ENCODE measurements around the gene ZDHHC5. TPM values are rescaled to one million over a fixed set of nuclear protein-coding genes. Genes with fewer than 3 reads are reported as not detected.
A peak's percentile ranks its signal among the peaks of the same experiment; 100 is the strongest.
"Not testable (repeated sequence)": the region's sequence is repeated elsewhere in the genome, so short reads cannot be mapped to it uniquely, and the experiment has no call there.

The ZDHHC5 gene
- polyA plus RNA-seq, 1 donor = 31.0 TPM

GRCh38 chr11:57644748-57645688 is 22.9 kb upstream of the ZDHHC5 start:
- no peak for DNase-seq (ENCODE audit: low read depth)

DNA sequence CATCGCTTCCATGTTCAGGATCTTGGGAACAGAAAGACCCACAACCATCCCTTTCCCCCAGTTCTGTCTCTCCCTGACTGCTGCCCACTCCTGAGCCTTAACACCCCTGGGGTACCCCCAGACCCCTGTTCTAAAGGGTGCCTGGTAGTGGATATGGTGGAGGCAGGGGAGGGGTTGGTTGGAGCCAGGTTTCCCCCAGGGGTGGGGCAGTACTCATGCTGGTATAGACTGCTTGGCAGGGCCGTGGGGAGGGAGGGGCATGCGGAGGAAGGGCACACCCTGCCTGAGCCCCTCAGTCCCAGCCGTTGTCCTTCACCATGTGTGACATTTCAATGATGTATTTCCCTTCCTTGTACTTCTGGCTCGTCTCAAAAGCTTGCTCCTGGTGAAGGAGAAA is 22.2 kb upstream of the ZDHHC5 start:
- DNase-seq (ENCODE audit: low read depth) = no peak

DNA sequence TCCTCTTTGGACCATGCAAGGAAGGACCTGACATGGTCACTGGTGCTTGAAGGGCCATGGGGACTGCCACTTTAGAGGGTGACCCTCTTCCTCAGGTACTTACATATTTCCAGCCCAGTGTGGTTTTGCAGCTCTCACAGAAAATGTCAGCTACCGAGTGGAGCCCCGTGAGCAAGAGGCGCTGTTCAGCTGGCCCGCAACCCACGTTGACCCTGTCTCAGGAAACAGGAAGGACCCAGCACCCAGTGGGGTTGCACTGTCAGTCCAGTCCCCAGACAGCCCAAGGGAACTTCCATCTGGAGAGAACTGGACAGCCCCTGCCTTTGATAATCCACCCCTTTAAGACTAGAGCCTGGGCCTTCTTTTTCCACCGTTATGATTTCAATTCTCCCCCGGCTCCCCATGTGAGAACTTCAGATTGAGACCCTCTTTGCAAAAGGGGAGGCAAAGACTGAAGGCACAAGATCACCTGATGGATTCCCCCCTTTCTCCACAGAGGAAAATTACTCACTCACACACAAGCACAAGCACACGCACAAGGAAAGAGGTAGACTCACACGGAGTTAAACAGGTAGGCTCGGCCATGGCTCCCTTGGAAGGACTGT is 21.6 kb upstream of the ZDHHC5 start:
- no peak for DNase-seq (ENCODE audit: low read depth)

GRCh38 chr11:57646799-57647303 is 21.1 kb upstream of the ZDHHC5 start:
- no peak for DNase-seq (ENCODE audit: low read depth)

- no peak for DNase-seq (ENCODE audit: low read depth)
Observed at GRCh38 chr11:57647372-57647771, 20.5 kb upstream of the ZDHHC5 start.

DNA sequence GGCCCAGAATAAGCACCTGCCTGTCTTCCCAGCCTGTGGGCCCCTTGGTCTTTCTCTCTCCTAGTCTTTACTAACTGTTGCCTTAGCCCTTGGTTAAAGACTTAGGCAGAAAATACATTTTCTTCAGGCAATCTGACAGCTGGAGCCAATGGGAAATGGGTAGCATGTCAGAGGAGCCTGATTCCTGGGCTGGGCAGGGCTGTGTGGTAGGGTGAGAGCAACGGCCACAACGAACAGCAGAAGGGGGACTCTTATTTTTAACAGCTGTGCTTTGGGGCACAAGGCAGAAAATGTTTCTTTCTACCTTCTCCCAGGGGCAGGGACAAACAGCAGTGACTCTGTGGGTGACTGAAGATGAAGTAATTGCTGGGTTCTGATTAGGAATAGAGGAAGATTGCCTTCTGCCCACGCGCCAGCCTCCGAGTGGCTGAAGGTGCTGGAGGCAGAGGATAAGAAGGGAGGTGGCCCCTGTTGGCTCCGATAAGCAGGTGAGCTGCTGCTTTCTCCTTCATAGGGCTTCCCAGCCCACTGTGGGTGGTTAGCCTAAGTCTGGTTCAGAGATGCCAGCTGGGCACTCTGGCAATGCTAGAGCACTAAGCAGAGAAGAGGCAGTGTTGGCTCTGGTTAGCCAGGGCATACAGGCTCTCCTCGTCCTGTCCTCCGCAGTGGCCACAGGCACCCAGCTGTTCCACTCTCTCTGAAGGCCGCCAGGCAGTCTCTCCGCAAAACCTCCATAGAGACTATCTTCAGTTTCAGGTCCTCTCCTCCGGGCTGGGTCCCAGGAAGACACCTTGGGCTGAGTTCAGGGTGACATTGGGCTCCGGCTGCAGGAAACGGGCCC is 19.7 kb upstream of the ZDHHC5 start:
- DNase-seq (ENCODE audit: low read depth) = no peak

- no peak for DNase-seq (ENCODE audit: low read depth)
Observed at GRCh38 chr11:57648801-57649735, 18.8 kb upstream of the ZDHHC5 start.

DNA sequence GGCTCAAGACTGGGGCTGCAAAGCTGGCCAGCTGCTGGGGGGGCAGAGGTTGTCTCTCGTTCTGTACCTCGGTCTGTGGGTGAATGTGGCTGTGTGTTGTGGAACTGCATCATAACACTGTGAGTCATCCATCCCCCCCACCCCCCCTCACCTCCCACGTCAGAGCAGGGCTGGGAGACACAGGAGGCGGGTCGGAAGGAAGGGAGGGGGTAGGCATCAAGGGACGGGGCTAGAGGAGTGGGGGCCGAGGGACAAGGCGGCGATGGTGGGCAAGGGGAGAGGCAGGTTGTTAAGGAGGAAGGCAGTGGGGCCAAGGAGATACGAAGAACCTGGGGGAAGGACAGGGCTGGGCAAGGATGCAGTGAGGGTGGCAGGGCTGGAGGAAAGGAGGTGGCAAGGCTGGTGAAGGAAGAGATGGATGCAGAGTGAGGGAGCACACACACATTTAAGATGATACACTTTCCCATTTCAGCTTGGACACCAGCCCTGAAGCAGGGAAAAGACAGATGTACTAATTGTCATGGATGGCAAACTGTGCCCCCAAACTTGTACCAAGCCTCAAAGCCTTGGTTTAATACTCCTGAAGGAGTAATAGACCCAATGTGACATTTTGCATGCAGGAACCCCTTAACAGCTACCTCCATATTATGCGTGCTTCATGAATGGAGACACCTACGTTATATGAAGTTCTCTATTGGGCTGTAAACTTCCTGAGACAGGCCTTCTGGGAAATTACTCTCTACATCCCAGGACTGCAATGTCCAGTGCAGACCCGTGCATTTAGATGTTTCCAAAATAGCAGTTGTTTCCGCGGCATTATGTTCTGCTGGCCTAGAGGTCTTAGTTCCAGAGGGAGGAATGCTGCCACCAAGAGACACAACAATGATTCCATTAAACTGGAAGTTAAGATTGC is 17.8 kb upstream of the ZDHHC5 start, which contains the start of gene YPEL4:
TSS of gene YPEL4 (minus strand) at position 87 of the 913 bp plus-strand sequence. CDS start 2,805 bp downstream, outside the sequence.
- DNase-seq (ENCODE audit: low read depth) = no peak

- no peak for DNase-seq (ENCODE audit: low read depth)
Observed at GRCh38 chr11:57650739-57651090, 17.2 kb upstream of the ZDHHC5 start.

GRCh38 chr11:57651408-57651807 is 16.5 kb upstream of the ZDHHC5 start:
- DNase-seq (ENCODE audit: low read depth) = no peak

DNA sequence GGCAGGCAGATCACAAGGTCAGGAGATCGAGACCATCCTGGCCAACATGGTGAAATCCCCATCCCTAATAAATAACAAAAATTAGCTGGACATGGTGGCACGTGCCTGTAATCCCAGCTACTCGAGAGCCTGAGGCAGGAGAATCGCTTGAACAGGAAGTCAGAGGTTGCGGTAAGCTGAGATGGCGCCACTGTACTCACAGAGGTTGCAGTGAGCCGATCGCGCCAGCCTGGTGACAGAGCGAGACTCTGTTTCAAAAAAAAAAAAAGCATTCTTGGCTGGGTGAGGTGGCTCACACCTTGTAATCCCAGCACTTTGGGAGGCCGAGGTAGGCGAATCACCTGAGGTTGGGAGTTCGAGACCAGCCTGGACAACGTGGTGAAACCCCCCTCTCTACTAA is 15.7 kb upstream of the ZDHHC5 start:
- DNase-seq (ENCODE audit: low read depth) = not testable (repeated sequence)

DNA sequence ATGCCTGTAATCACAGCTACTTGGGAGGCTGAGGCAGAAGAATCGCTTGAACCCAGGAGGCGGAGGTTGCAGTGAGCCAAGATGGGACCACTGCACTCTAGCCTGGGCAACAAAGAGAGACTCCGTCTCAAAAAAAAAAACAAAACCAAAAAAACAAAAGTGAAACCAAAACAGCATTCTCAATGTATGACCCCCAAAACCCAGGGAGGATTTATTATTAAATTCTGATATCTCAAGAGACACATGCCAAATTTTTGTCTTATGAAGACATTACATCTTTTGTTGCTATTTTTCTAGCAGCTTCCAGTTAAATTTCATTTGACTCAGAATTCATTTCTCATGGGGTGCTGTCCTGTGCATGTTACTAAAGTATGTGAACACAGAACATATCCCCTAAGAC is 15.3 kb upstream of the ZDHHC5 start:
- no peak for DNase-seq (ENCODE audit: low read depth)

GRCh38 chr11:57653163-57653562 is 14.8 kb upstream of the ZDHHC5 start:
- DNase-seq (ENCODE audit: low read depth) = no peak

DNA sequence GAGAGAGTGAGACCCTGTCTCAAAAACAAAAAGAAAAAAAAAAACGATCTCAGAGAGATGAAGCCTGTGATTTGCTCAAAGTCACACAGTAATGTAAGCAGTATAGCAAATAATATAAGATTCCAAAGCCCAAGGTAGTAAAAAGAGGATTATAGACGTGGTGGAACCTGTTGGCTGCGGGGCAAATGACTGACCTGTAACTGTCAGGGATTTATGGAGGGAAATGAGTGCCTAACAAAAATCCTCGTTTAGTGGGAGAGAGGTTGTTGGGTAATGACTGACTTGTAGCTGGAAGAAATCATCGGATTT is 11.1 kb upstream of the ZDHHC5 start:
- no peak for DNase-seq (ENCODE audit: low read depth)

GRCh38 chr11:57657194-57658022 is 10.5 kb upstream of the ZDHHC5 start, which contains the start of gene CLP1:
TSS of gene CLP1 (plus strand) at chr11:57657762. CDS start at chr11:57659477, 1,715 bp downstream.
- peak; percentile 99 for DNase-seq (ENCODE audit: low read depth)

DNA sequence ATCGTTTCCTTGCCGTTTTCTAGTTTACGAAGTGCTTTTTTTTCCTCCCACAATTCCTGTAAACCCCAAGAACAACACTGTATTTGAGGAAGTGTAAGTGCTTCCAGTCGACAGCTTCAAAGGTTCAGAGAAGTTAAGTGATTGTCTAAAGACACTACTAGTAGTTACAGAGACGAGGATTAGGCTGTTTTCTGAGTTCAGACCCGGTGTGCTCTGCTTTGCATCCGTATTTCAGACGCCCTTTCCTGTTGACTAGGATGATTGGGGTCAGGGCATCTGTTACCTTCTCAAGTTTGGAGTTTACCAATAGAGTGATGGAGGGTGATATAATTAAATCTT is 9.9 kb upstream of the ZDHHC5 start:
- no peak for DNase-seq (ENCODE audit: low read depth)

GRCh38 chr11:57659669-57660068 is 8.2 kb upstream of the ZDHHC5 start:
- DNase-seq (ENCODE audit: low read depth) = no peak

DNA sequence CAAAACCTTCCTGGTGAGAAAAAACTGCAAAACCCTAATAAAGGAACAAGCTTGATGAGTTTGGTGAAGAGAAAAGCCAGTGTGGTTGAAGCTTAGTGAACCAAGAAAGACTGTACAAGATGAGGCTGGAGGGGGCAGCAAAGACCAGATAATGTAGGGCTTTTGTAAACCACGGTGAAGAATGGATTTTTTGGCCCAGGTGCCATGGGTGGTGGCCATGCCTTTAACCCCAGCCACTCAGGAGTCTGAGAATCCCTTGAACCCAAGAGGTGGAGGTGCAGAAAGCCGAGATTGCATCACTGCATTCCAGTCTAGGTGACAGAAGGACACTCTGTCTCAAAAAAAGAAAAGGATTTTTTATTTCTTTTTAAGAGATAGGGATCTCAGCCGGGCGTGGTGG is 5.0 kb upstream of the ZDHHC5 start:
- no peak for DNase-seq (ENCODE audit: low read depth)

- no peak for DNase-seq (ENCODE audit: low read depth)
Observed at GRCh38 chr11:57663975-57664374, 3.9 kb upstream of the ZDHHC5 start.

Data from forelimb muscle (tissue), 1 donor.